Adipose tissue (tissue), 3 donors: ENCODE data around the gene PRUNE2. TPM values are rescaled to one million over a fixed set of nuclear protein-coding genes. Genes with fewer than 3 reads are reported as not detected.

Source experiments
- H3K27ac ChIP-seq: one replicate; pipeline ENCODE4 v1.5.1; 2013; ENCODE audit warnings: low read depth, low read length
- WGBS, 3 donors: extraction: QIAGEN DNeasy Blood & Tissue Kit; methylation state at CpG; one replicate each; pipeline ENCODE4 v1.1.7; 2013; 5-methylcytosine and 5-hydroxymethylcytosine counted together
- polyA plus RNA-seq, 3 donors: library from polyadenylated mRNA; stranded (reverse); fragments of 200-250 nt; gene quantifications; one replicate each; pipeline ENCODE4 v1.2.3, GENCODE V29; 2013
- donor health status: healthy with polysubstance abuse.
- donor health status: Bipolar disorder and iron deficiency.
- donor health status: healthy.

PRUNE2 gene
- polyA plus RNA-seq, 3 donors = 1.4 to 6.6 (median 3.5) TPM

GRCh38 chr9:76820431-76820830 is 85.5 kb downstream of the PRUNE2 start:
- WGBS, 3 donors = 72 to 79% (median 76%) methylated on average over 6 of the region's 6 CpGs
- no peak overlapping the region for H3K27ac ChIP-seq

GRCh38 chr9:76818271-76818670 is 87.6 kb downstream of the PRUNE2 start:
- no peak overlapping the region for H3K27ac ChIP-seq
- WGBS, 3 donors = 53 to 61% (median 54%) methylated on average over 4 of the region's 4 CpGs

GRCh38 chr9:76817489-76817888 is 88.4 kb downstream of the PRUNE2 start:
- 89 to 94% (median 93%) methylated on average over 1 of the region's 1 CpG for WGBS, 3 donors
- H3K27ac ChIP-seq = no peak overlapping the region

- H3K27ac ChIP-seq = no peak overlapping the region
- WGBS, 3 donors = 80 to 85% (median 82%) methylated on average over 6 of the region's 6 CpGs
Measured at GRCh38 chr9:76812591-76812990, 93.3 kb downstream of the PRUNE2 start.

GRCh38 chr9:76810377-76810957 is 95.4 kb downstream of the PRUNE2 start:
- WGBS, 3 donors = 16 to 36% (median 26%) methylated on average over 2 of the region's 2 CpGs
- no peak overlapping the region for H3K27ac ChIP-seq

- no peak overlapping the region for H3K27ac ChIP-seq
- 31 to 71% (median 53%) methylated on average over 5 of the region's 5 CpGs for WGBS, 3 donors
Measured at GRCh38 chr9:76808636-76809035, 97.3 kb downstream of the PRUNE2 start.

- H3K27ac ChIP-seq = no peak overlapping the region
- 50 to 82% (median 80%) methylated on average over 7 of the region's 7 CpGs for WGBS, 3 donors
Measured at GRCh38 chr9:76803762-76804161, 102.2 kb downstream of the PRUNE2 start.

- WGBS, 3 donors = 65 to 74% (median 71%) methylated on average over 2 of the region's 2 CpGs
- no peak overlapping the region for H3K27ac ChIP-seq
Measured at GRCh38 chr9:76803083-76803482, 102.8 kb downstream of the PRUNE2 start.

- no peak overlapping the region for H3K27ac ChIP-seq
- 81 to 83% (median 82%) methylated on average over 1 of the region's 1 CpG for WGBS, 3 donors
Measured at GRCh38 chr9:76800901-76801300, 105.0 kb downstream of the PRUNE2 start.

GRCh38 chr9:76799473-76799872 is 106.4 kb downstream of the PRUNE2 start:
- no peak overlapping the region for H3K27ac ChIP-seq
- WGBS, 3 donors = 60 to 97% (median 93%) methylated on average over 1 of the region's 1 CpG

- H3K27ac ChIP-seq = no peak overlapping the region
- 54 to 69% (median 62%) methylated on average over 2 of the region's 2 CpGs for WGBS, 3 donors
Measured at GRCh38 chr9:76798527-76798926, 107.4 kb downstream of the PRUNE2 start.

GRCh38 chr9:76796296-76796695 is 109.6 kb downstream of the PRUNE2 start:
- H3K27ac ChIP-seq = no peak overlapping the region
- 75 to 81% (median 76%) methylated on average over 5 of the region's 5 CpGs for WGBS, 3 donors

GRCh38 chr9:76793784-76794431 is 112.0 kb downstream of the PRUNE2 start:
- WGBS, 3 donors = 91 to 96% (median 92%) methylated on average over 15 of the region's 15 CpGs
- no peak overlapping the region for H3K27ac ChIP-seq

- 62 to 96% (median 91%) methylated on average over 1 of the region's 1 CpG for WGBS, 3 donors
- no peak overlapping the region for H3K27ac ChIP-seq
Measured at GRCh38 chr9:76789840-76790239, 116.1 kb downstream of the PRUNE2 start.

- no peak overlapping the region for H3K27ac ChIP-seq
- 79 to 85% (median 82%) methylated on average over 11 of the region's 11 CpGs for WGBS, 3 donors
Measured at GRCh38 chr9:76787677-76788076, 118.2 kb downstream of the PRUNE2 start.

- WGBS, 3 donors = 93 to 97% (median 93%) methylated on average over 1 of the region's 1 CpG
- no peak overlapping the region for H3K27ac ChIP-seq
Measured at GRCh38 chr9:76785501-76785900, 120.4 kb downstream of the PRUNE2 start.

GRCh38 chr9:76784881-76785280 is 121.0 kb downstream of the PRUNE2 start:
- H3K27ac ChIP-seq = no peak overlapping the region

GRCh38 chr9:76772686-76773445 is 133.0 kb downstream of the PRUNE2 start:
- H3K27ac ChIP-seq = no peak overlapping the region
- WGBS, 3 donors = 57 to 70% (median 65%) methylated on average over 5 of the region's 5 CpGs

GRCh38 chr9:76766126-76766525 is 139.8 kb downstream of the PRUNE2 start:
- H3K27ac ChIP-seq = no peak overlapping the region
- 75 to 79% (median 76%) methylated on average over 3 of the region's 3 CpGs for WGBS, 3 donors

GRCh38 chr9:76764138-76764537 is 141.8 kb downstream of the PRUNE2 start, which contains the start of gene PCA3:
PCA3 (plus strand) TSS chr9:76764438.
- WGBS, 3 donors = 95 to 98% (median 95%) methylated on average over 4 of the region's 4 CpGs
- no peak within 1 kb of the TSS for H3K27ac ChIP-seq
